WERI-Rb-1 (cell line): ENCODE data around the gene STAU1.
"Not testable (repeated sequence)": the region's sequence is repeated elsewhere in the genome, so short reads cannot be mapped to it uniquely, and the experiment has no call there.

ENCODE experiments used
- DNase-seq: peaks from one replicate; pipeline ENCODE4 v3.0.0-alpha.2; 2020
- H3K27ac ChIP-seq: fragments of 250-450 bp; sonication (Bioruptor Pico); 2 replicates; pipeline ENCODE4 v1.5.1; 2020; ENCODE audit warnings: mild to moderate bottlenecking, moderate library complexity
- H3K27me3 ChIP-seq: fragments of 250-450 bp; sonication (Bioruptor Pico); 2 replicates; pipeline ENCODE4 v1.5.1; 2021; ENCODE audit warnings: mild to moderate bottlenecking, low read depth, moderate library complexity; ENCODE audit not compliant: insufficient read depth, severe bottlenecking
- H3K36me3 ChIP-seq: fragments of 250-450 bp; sonication (Bioruptor Pico); 2 replicates; pipeline ENCODE4 v1.5.1; 2020; ENCODE audit warnings: mild to moderate bottlenecking, moderate library complexity
- H3K4me3 ChIP-seq: 2 replicates; pipeline ENCODE4 v1.5.1; 2011; ENCODE audit warnings: low read depth, mild to moderate bottlenecking, control low read depth, low read length
- H3K9me3 ChIP-seq: fragments of 250-450 bp; sonication (Bioruptor Pico); 2 replicates; pipeline ENCODE4 v1.5.1; 2021; ENCODE audit warnings: mild to moderate bottlenecking, moderate library complexity; ENCODE audit not compliant: severe bottlenecking
- TF ChIP-seq, protein P1 (sequence below): IDR thresholded peaks from 2 replicates; pipeline ENCODE4 v1.5.1; 2011; ENCODE audit warnings: low read depth, mild to moderate bottlenecking, control low read depth, inconsistent platforms, low read length

STAU1 gene

DNA sequence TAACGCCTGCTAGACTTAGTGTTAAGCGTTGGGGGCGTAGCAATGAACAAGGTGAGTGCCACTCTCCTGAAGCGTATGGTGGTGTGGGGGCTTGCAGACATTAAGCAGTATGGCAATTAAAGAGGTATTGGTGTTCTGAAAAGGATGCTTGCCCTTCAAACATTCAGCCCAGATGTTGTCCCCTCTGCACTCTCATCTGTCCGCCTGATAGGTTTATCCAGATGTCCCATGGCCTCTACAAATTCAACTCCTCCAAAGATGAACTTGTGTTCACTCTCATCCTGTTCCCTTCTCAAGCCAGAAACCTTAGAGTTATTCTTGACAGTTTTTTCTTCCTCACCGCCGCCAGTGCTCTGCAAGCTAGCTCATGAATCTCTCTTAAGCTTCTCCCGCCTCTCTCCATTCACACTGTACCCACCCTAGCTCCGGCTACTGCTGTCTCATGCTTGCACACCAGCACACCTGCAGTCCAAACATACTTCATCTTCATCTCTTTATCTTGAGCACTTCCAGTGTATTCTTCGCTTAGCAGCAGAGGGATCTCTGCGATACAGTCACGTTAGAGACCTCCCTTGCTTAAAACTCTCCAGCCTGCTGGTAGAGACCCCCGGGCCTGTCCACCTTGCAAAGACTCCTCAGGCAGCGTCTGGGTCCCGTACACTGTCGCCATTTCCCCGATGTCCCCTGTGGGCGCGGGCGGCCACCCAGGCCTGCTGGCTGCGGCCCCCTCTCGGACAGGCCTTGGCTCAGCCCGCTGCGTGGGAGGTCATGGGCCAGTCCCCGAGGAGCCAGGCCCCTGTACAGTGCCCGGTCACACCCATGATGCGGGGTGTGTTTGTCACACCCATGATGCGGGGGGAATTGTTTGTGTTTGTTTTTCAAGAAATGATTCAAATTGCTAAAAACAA is 32.0 kb upstream of the STAU1 start:
- H3K27me3 ChIP-seq = no peaks in the 10 kb centered on the region
- DNase-seq = no peak
- peak overlapping the region; percentile 64 for H3K27ac ChIP-seq
- TF ChIP-seq, protein P1, sequence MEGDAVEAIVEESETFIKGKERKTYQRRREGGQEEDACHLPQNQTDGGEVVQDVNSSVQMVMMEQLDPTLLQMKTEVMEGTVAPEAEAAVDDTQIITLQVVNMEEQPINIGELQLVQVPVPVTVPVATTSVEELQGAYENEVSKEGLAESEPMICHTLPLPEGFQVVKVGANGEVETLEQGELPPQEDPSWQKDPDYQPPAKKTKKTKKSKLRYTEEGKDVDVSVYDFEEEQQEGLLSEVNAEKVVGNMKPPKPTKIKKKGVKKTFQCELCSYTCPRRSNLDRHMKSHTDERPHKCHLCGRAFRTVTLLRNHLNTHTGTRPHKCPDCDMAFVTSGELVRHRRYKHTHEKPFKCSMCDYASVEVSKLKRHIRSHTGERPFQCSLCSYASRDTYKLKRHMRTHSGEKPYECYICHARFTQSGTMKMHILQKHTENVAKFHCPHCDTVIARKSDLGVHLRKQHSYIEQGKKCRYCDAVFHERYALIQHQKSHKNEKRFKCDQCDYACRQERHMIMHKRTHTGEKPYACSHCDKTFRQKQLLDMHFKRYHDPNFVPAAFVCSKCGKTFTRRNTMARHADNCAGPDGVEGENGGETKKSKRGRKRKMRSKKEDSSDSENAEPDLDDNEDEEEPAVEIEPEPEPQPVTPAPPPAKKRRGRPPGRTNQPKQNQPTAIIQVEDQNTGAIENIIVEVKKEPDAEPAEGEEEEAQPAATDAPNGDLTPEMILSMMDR = no peak
- H3K36me3 ChIP-seq = peaks cover 31% of the 10 kb centered on the region
- peak overlapping the region; percentile 94 for H3K4me3 ChIP-seq
- no peaks in the 10 kb centered on the region for H3K9me3 ChIP-seq

DNA sequence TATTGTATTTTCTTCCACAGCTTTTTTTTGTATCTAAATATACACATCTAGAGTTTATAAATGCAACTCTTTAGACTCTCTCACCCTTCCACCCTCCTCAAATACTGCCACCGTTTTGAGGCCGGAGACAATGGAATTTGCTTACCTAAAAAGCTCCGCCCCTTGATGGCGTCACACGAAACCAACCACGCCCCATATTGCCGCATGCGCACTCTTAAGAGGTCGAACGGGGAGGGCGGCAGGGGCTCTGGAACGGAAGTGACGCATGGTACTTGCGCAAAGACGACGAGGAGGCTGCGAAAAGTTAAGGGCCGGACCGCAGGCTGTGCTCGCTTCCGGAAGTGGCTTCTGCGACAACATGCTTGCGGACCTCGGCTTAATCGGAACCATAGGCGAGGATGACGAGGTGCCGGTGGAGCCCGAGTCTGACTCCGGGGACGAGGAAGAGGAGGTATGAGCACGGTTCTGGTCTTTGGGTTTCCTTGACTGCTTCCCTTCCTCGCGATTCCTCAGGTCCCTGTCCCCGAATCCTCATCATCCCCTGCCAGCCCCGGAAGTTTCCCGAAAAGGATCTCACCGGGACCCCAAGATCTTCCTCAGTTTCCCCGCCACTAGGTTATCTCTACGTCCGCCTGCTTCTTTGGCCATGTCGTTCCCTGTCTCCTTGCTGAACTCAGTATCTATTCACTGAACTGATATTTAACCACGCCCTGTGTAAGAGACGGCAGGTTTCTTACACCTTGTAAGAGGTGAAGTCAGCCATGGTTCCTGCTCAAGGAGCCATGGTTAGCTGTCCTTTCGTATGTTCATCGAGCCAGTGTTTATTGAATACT is 31.2 kb upstream of the STAU1 start, which contains the start of gene DDX27:
DDX27 (plus strand) TSS at position 326 of the 833 bp plus-strand sequence; CDS start at position 359, 33 bp downstream.
- peak within 1 kb of the TSS; percentile 64 for H3K27ac ChIP-seq
- TF ChIP-seq, protein P1 = no peak
- H3K4me3 ChIP-seq = peak within 1 kb of the TSS; percentile 94
- no peaks in the 10 kb centered on the region for H3K9me3 ChIP-seq
- no peaks in the 10 kb centered on the region for H3K27me3 ChIP-seq
- peaks cover 23% of the 10 kb centered on the region for H3K36me3 ChIP-seq
- peak; percentile 96 for DNase-seq

DNA sequence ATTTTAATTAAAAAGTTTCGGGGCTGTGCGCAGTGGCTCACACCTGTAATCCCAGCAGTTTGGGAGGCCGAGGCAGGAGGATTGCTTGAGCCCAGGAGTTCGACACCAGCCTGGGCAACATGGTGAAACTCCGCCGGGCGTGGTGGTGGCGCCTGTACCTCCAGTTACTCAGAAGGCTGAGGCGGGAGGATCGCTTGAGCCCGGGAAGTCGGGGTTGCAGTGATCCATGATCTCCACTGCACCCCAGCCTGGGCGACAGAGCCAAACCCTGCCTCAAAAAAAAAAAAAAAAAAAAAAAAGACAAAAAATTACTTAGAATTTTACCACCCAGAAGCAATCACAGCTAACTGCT is 30.6 kb upstream of the STAU1 start:
- peak overlapping the region; percentile 94; the same call in 1 of the 2 replicates for H3K4me3 ChIP-seq
- DNase-seq, H3K27me3 ChIP-seq, H3K9me3 ChIP-seq: not testable (repeated sequence)
- peaks cover 20% of the 10 kb centered on the region for H3K36me3 ChIP-seq
- H3K27ac ChIP-seq = peak overlapping the region; percentile 64

DNA sequence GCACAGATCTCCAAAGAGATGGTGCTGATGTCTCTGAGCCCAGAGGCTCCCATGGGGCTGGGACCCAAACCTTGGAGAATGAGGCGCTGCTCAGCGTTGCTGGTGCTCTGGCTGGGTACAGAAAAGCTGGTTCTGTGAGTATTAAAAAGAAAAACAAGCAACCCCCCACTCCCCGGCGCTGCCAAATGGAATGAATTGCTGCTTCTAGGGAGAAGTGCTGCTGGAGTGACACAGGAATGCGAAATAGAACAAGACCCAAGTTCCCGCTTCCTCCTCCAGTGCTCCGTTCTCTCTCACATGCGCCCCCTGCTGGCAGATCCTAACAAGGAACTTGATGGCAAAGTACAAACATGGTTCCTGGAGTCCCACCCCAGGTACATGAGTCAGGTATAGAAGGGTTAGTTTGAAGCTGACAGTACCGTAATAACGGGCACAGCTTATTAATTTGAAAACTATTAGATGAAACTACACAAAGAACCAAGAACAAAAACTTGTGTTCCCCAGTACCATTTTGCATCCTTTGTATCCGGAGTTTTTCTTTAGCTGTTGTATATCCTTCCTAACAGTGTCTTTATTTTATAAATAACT is 29.0 kb upstream of the STAU1 start:
- H3K36me3 ChIP-seq = peaks cover 5% of the 10 kb centered on the region; the same call in 1 of the 2 replicates
- TF ChIP-seq, protein P1 = peak; percentile 86
- H3K9me3 ChIP-seq = no peaks in the 10 kb centered on the region
- H3K4me3 ChIP-seq = no peak overlapping the region
- no peaks in the 10 kb centered on the region for H3K27me3 ChIP-seq
- DNase-seq = peak; percentile 94
- no peak overlapping the region for H3K27ac ChIP-seq

DNA sequence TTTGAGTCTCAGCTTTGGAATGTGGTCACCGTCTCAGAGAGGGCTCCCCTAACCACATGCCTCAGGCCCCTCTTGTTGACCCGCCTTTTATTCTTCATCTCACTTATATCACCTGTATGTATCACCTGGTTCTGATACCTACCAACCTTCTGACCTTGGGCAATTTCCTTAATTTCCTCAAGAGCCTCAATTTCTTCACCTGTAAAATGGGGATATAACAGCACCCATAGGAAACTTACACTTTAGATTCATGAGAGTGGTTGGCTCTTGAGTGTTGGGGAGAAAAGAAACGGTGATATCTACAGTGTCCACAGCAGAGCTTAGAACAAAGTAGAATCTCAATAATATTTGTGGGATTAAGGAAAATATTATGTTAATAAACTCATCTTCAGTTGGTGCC is 27.1 kb upstream of the STAU1 start:
- TF ChIP-seq, protein P1 = no peak
- peaks cover 6% of the 10 kb centered on the region for H3K9me3 ChIP-seq
- no peak overlapping the region for H3K4me3 ChIP-seq
- H3K27me3 ChIP-seq = no peaks in the 10 kb centered on the region
- no peak for DNase-seq
- no peaks in the 10 kb centered on the region for H3K36me3 ChIP-seq
- no peak overlapping the region for H3K27ac ChIP-seq

DNA sequence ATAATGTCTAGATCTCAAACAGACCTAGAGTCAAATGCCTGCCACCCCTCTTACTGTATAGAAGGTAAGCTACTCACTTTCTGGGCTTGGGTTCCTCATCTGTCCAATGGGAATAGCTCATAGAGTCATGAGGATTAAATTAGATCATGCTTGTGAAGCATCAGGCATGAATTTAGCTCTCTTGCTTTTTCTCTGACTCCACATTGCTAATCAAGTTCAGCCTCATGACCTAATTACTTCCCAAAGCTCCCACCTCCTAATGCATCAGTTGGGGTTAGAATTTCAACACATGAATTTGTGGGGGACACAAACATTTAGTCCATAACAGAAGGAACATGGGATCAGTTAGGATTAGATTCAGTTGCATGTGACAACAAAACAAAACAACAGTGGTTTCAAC is 26.4 kb upstream of the STAU1 start:
- no peaks in the 10 kb centered on the region for H3K36me3 ChIP-seq
- DNase-seq = no peak
- no peak overlapping the region for H3K27ac ChIP-seq
- H3K27me3 ChIP-seq = no peaks in the 10 kb centered on the region
- no peak overlapping the region for H3K4me3 ChIP-seq
- TF ChIP-seq, protein P1 = no peak
- peaks cover 10% of the 10 kb centered on the region for H3K9me3 ChIP-seq
